Fibroblast of pulmonary artery (primary cell): ENCODE data around the gene RRBP1.
"Not testable (repeated sequence)": the region's sequence is repeated elsewhere in the genome, so short reads cannot be mapped to it uniquely, and the experiment has no call there.

Source experiments
- DNase-seq: peaks from one replicate; pipeline ENCODE4 v3.0.0-alpha.2; 2010; ENCODE audit warnings: low read depth
- H3K4me3 ChIP-seq: replicated peaks from 2 replicates; pipeline ENCODE4 v1.5.1; 2011; ENCODE audit warnings: low read depth, mild to moderate bottlenecking, control low read depth, low read length, moderate library complexity
- TF ChIP-seq, protein P1 (sequence below): IDR thresholded peaks from 2 replicates; pipeline ENCODE4 v1.5.1; 2011; ENCODE audit warnings: mild to moderate bottlenecking, control low read depth, low read length, inconsistent platforms; ENCODE audit errors: missing control alignments

Gene RRBP1

DNA sequence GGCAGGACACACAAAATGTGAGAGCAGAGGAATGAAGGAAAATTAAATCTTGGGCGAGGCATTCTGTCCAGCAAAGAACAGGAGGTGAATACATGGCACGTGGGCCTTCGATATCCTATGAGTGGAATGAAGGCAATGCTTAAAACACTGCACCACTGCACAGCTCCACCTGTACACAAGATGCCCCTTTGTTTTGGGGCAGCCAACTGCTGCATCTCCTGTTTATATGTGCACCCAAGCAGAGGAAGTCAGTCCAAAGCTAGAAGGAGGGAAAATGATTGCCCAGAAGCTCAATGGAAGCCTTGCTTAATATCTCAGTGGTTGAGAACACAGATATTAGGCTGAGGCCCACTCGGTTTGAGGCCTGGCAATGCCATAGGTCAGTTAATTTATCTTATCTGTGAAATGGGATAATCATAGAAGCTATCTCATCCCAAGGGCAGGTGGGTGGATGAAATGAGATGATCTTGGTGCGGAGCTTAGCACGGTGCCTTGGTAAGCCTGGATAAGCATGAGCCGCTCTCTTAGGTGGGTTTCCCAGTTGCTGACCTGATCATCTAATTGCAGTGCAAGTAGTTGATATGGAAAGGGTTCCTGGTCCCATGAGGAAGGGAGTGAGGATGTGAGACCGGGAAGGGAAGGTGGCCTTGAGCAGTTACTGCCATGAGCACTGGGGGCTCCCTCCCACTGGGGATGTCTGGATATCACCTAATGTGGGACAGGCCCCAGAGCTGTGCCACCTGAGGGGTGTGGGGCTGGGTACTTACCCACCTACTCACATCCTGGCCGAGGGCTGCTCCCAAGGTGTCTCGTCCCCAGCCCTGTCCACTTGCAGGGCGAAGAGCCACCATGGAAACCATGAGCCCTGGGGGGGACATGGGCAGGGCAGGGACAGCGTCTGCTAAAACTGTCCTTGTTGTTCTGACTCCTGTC lies 27.6 kb upstream of the RRBP1 start:
- TF ChIP-seq, protein P1, sequence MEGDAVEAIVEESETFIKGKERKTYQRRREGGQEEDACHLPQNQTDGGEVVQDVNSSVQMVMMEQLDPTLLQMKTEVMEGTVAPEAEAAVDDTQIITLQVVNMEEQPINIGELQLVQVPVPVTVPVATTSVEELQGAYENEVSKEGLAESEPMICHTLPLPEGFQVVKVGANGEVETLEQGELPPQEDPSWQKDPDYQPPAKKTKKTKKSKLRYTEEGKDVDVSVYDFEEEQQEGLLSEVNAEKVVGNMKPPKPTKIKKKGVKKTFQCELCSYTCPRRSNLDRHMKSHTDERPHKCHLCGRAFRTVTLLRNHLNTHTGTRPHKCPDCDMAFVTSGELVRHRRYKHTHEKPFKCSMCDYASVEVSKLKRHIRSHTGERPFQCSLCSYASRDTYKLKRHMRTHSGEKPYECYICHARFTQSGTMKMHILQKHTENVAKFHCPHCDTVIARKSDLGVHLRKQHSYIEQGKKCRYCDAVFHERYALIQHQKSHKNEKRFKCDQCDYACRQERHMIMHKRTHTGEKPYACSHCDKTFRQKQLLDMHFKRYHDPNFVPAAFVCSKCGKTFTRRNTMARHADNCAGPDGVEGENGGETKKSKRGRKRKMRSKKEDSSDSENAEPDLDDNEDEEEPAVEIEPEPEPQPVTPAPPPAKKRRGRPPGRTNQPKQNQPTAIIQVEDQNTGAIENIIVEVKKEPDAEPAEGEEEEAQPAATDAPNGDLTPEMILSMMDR = no peak
- DNase-seq = no peak
- no peak overlapping the region for H3K4me3 ChIP-seq

DNA sequence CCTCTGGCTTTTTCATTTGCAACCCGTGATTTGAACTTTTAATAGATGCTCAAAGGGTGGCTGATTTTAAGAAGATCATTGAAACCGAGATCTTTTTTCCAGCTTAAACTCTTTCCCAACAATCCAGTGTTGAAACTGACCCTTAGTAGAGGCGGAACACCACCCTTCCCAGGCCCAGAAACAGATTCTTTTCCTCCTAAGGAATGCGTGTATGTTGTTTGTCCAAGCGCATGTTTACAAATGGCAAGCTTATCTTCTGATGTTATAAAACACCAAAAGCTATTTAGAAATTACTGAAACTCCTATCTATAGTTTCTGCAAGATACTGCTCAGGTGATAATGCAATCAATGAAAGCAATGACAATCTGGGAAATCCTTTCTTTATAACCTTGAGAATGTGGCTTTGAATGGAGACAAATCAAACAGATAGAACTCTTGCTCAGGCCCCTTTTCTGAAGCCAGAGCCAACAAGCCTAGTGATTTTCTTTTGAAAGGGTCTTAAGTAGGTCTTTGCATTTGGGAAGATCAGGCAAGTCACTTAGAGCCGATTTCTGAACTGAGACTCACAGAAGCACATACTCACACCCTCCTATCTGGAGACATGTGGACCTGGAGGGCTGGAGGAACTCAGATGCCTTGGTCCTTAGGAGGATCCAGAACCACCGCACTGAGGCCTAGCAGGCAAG lies 26.8 kb upstream of the RRBP1 start:
- TF ChIP-seq, protein P1 = no peak
- H3K4me3 ChIP-seq = no peak overlapping the region
- DNase-seq = no peak

DNA sequence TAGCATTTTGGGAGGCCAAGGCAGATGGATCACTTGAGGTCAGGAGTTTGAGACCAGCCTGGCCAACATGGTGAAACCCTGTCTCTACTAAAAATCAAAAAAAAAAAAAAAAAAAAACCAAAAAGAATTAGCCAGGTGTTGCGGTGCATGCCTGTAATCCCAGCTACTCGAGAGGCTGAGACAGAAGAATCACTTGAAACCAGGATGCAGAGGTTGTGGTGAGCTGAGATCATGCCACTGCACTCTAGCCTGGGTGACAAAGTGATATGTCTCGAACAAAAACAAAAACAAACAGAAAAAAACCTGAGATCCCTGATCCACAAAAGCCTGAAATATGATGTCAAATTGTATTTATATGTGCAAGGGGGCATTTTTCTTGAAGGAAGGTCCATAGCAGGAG lies 25.9 kb upstream of the RRBP1 start:
- not testable (repeated sequence) for DNase-seq, H3K4me3 ChIP-seq

DNA sequence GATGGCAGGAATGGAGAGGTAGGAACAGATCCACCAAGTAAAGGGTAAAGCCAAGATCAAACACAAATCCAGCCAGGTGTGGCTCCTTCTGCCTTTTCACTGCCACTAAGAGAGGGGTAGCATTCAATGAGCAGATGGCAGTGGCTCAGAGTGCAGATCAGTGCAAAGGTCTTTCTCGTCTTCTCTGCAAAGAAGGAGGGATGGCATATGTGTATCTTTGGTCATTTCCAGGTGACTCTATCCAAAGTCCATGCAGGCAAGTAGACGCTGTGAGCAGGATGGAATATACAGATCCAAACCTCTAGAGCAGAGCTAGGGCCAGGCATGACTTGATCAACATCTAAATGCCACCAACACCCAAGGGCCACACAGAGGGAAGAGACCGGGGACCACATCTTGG lies 24.6 kb upstream of the RRBP1 start:
- TF ChIP-seq, protein P1 = no peak
- no peak for DNase-seq
- no peak overlapping the region for H3K4me3 ChIP-seq

DNA sequence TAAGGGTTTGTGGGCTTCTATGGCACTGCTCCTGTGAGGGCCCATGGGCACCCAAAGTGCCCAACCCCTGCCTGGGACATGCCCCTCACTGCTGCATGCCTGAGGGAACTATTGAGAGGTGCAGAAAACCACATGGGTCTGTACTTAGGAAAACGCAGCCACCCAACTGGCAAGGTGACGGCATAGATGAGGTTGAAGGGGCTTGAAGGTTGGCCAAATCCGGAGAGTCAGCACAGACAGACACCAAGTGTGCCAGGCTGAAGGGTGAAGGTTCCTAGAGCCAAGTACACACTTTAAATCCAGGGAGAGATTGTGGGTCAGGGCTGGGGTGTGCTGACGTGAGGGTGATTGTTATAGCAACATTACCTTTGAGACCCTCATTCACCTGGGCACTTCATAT lies 23.9 kb upstream of the RRBP1 start:
- TF ChIP-seq, protein P1 = no peak
- H3K4me3 ChIP-seq = no peak overlapping the region
- DNase-seq = no peak

DNA sequence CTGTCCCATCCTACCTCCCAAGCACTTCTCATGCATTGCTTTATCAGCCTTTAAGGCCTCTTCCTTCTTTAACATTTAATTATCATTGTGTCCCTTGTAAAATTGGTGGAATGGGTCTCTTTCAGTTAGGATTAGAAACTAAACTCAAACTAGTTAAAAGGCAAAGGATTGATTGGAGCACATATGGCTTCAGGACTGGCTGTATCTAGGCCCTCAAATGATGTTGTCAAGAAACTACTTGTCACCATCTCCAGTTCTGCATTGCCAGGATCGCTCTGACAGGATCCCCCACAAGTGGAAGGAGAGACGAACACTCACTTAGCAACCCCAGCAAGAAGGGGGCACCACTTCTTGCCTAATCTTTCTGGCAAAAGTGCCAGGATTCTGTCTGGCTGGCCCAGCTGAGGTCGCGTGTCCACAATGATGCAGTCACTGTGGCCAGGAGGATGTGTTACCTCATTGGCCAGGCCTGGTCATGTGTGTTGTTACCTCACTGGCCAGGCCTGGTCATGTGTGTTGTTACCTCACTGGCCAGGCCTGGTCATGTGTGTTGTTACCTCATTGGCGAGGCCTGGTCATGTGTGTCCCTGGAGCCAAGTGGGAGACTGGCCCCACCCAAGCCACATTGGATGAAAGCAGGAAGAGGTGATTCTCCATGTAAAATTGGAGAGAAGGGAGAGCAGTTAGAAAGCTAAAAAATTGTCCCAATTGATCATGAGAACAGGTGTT lies 22.7 kb upstream of the RRBP1 start:
- no peak overlapping the region for H3K4me3 ChIP-seq
- TF ChIP-seq, protein P1 = no peak
- no peak for DNase-seq

DNA sequence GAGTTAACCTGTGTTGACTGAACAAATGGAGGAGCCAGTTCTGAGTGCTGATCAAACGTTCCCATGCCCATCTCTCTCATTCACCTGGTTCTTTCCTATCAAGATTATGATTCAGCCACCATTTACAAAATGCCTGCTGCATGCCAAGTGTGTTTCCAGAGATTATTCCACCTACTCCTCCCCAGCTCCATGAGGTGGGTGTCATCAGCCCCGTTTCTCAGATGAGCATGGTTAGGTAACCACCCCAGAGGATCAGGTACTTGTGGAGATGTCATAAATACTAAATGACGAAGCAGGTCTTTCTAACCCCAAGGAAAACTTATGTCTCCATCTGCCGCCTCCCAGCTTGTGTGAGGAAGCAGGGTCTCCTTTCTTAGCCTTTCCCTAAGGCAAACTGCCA lies 19.8 kb upstream of the RRBP1 start:
- no peak overlapping the region for H3K4me3 ChIP-seq
- TF ChIP-seq, protein P1 = no peak
- no peak for DNase-seq
